HG03354 (cell line): ENCODE measurements around the gene TNNI2.

Experiments used
- ATAC-seq: cut with Tn5 transposase; IDR thresholded peaks from one replicate; pipeline ENCODE4 v1.9.1; 2021; ENCODE audit warnings: mild to moderate bottlenecking; ENCODE audit not compliant: unreplicated experiment, poor library complexity, severe bottlenecking

TNNI2 gene

DNA sequence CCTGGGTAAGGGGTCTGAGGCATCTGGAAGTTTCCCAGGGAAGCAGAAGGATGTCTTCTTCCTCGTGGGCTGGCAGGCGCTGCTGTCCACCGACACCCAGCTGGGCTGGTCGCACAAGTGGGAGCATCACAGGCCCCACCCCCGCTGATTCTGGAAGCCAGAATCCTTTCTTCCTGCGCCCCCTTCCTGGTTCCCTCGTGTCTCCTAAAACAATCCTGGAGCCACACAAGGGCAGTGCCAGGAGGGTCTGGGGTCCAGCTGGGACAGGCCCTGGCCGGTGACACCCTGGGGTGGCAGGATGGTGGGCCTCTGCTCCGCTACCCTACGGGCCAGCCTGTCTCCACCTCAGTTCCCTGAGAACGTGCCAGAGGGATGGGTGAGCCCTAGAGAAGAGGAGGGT lies 18.3 kb downstream of the TNNI2 start:
- ATAC-seq = no peak

- no peak for ATAC-seq
Observed at GRCh38 chr11:1858154-1858553, 19.4 kb downstream of the TNNI2 start.

DNA sequence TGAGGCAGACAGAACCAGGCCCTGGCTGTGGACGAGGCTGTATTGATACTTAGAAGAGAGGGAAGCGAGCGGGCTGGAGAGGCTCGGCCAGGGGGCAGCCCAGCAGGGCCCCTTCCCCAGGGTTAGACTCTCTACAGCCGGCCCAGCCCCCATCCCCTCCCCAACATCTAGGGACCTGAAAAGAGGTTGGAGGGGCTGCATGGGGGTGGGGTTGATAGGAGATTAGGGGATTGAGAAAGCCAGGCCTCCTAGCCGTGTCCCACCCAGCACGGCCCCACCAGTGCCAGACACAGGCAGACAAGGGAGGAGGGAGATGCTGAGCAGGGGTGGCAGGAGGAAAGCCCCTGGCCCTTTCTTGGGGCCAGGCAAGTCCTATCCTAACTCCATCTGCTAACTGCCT lies 19.8 kb downstream of the TNNI2 start:
- no peak for ATAC-seq

DNA sequence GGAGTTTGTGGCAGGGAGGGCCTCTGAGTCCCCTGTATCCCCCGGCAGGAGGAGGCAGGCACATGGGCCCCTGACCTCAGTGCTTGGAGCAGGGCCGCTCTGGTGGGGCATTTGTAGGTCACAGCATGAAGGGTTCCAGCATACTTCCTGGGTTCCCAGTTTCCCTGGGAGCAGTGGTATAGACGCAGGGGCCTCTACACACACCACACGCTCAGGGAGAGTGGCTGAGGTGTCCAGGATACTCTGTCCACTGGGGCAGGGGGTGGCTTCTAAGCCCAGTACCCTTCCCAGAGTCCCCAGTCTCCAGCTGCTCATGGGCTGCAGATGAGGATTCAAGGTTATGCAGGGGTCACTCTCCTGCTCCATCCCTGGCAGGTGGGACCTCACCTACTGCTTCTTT lies 20.2 kb downstream of the TNNI2 start:
- no peak for ATAC-seq

DNA sequence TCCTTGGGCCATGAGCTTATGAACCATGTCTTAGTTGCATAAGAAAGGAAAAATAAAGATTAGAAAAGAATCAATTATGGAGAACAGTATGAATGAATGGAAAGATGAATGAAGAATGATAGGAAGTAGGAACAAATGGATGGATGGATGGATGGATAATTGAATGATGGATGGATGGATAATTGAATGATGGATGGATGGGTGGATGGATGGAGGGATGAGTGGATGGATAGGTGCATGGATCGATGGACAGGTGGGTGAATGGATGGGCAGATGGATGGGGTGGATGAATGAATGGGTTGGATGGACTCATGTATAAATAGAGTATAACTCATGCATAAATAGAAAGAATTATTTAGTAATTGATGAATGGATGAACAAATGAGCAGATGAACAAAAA lies 21.3 kb downstream of the TNNI2 start:
- ATAC-seq = no peak

GRCh38 chr11:1861435-1862411 lies 22.9 kb downstream of the TNNI2 start:
- no peak for ATAC-seq

- ATAC-seq = no peak
Observed at GRCh38 chr11:1862588-1863351, 24.0 kb downstream of the TNNI2 start.

GRCh38 chr11:1863352-1864216 lies 24.8 kb downstream of the TNNI2 start:
- ATAC-seq = no peak

- ATAC-seq = no peak
Observed at GRCh38 chr11:1864231-1864630, 25.4 kb downstream of the TNNI2 start.

GRCh38 chr11:1864831-1865665 lies 26.3 kb downstream of the TNNI2 start:
- ATAC-seq = no peak

GRCh38 chr11:1866226-1866625 lies 27.4 kb downstream of the TNNI2 start:
- no peak for ATAC-seq

- ATAC-seq = no peak
Observed at GRCh38 chr11:1866776-1867175, 28.0 kb downstream of the TNNI2 start.

GRCh38 chr11:1867381-1867780 lies 28.6 kb downstream of the TNNI2 start:
- no peak for ATAC-seq

- no peak for ATAC-seq
Observed at GRCh38 chr11:1868056-1868635, 29.4 kb downstream of the TNNI2 start.

DNA sequence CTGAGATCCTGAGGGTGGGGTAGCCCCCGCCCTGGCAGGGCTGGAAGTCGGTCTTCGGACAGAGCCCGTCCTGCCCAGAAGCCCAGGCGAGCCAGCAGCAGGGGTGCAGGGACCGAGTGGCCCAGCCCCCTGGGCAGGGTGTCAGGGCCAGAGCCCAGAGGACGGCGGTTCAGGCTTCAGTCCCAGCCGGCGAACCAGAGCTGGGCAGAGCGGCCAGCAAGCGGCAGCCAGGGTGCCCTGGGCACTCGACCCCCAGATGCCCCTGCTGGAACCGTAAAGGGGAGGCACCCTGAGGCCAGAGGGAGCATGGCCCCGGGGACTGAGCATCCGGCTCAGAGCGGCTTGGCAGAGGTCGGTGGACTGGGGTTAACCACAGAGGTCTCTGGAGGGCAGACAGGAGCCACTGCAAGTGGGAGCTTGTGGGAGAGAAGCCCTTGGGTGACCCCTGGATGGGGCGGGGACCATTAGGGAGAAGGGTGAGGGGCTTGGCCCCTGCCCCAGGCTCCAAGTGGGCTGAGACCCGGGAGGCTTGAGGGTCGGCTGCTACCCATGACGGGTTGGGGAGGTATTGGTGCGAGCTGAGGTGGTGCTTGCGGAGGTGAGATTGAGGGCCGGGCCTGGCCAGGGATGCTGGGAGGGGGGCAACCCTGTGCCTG lies 30.0 kb downstream of the TNNI2 start:
- no peak for ATAC-seq

DNA sequence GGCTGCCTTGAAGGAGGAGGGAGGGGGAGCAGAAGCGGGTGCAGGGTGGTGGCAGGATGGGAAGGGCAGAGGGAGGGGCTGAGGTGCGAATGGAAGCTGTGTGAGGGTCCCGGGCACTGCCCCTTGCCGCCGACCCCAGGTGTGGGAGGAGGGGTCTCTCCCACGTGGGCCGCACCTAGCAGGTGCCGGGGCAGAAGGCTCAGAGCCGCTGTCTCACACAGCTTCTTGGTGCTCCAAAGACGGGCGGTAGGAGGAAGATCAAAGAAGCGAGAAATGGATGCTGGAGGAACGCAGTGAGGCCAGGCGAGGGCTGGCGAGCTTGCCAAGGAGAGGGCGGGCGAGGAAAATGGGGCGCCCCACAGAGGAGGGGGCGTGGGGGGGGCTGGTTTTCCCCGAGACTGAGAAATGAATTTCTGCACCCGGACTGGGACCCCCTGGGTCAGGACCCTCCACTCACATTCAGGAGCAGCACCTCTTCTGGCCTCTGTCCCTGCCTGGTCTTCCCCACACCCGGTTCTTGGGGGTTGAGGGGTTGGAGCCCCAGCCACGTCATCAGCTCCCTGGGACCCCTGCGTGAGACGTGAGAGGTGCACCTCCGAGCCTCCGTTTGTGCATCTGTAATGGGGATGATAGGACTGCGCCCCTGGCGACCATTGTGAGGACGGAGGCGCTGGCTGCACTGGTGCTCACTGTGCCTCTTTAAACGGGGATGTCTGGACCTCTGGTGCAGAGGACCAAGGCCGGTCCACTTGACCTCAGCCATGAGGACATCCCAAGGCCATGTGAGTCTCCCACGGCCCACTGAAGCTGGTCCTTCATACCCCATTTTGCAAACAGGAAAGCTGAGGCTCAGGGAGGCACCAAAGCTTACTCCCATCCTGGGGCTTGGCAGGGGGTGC lies 30.9 kb downstream of the TNNI2 start:
- ATAC-seq = no peak

DNA sequence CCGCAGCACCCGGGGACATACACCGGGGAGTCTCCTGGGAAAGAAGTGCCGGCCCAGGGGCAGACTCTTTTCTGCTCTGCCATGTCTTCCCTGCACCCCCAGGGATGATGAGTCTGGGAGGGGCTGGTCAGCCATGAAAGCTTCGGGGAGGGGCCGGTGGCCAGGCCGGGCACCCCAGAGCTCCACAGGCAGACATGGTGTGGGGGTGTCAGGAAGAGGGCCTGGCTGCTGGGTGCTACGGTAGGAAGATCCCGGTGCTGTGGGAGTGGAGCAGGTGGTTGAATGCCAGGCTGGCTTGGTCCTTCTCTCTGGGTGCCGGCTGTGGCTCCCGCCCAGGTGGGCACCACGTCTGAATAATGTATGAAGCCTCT lies 31.5 kb downstream of the TNNI2 start:
- ATAC-seq = no peak
